COLO668 (cell line): ENCODE results near the gene BIRC2.
A peak's percentile ranks its signal among the peaks of the same experiment; 100 is the strongest.
"Not testable (repeated sequence)": the region's sequence is repeated elsewhere in the genome, so short reads cannot be mapped to it uniquely, and the experiment has no call there.

Experiments used
- DNase-seq: peaks from one replicate; lab custom pipeline; 2025; ENCODE audit not compliant: unreplicated experiment; lab: John Stamatoyannopoulos, UW

The BIRC2 gene

GRCh38 chr11:102346748-102347461, at the start of gene BIRC2:
Gene BIRC2, plus strand, starts transcription at chr11:102347214. Its CDS starts 2,641 bp downstream, at chr11:102349855.
- peak; percentile 98 for DNase-seq

- DNase-seq = not testable (repeated sequence)
Observed at GRCh38 chr11:102300837-102301236, 46.2 kb upstream of the BIRC2 start.

- DNase-seq = no peak
Observed at GRCh38 chr11:102302241-102302640, 44.8 kb upstream of the BIRC2 start.

GRCh38 chr11:102304686-102305085, 42.3 kb upstream of the BIRC2 start:
- no peak for DNase-seq

- DNase-seq = no peak
Observed at GRCh38 chr11:102305352-102306047, 41.5 kb upstream of the BIRC2 start.

GRCh38 chr11:102306048-102306597, 40.9 kb upstream of the BIRC2 start:
- peak; percentile 2 for DNase-seq

GRCh38 chr11:102306817-102307726, 39.9 kb upstream of the BIRC2 start:
- DNase-seq = no peak

- DNase-seq = no peak
Observed at GRCh38 chr11:102307727-102308038, 39.3 kb upstream of the BIRC2 start.

GRCh38 chr11:102309621-102310541, 37.1 kb upstream of the BIRC2 start:
- peak; percentile 5 for DNase-seq

- no peak for DNase-seq
Observed at GRCh38 chr11:102312667-102313066, 34.3 kb upstream of the BIRC2 start.

GRCh38 chr11:102313238-102313940, 33.6 kb upstream of the BIRC2 start:
- DNase-seq = no peak

- no peak for DNase-seq
Observed at GRCh38 chr11:102314784-102315183, 32.2 kb upstream of the BIRC2 start.

GRCh38 chr11:102316346-102316904, 30.6 kb upstream of the BIRC2 start:
- no peak for DNase-seq

- peak; percentile 96 for DNase-seq
Observed at GRCh38 chr11:102317099-102317767, 29.8 kb upstream of the BIRC2 start, which contains the start of gene BIRC3. Gene BIRC3, plus strand, starts transcription at chr11:102317484. Its CDS starts 7,026 bp downstream, at chr11:102324510.

- DNase-seq = no peak
Observed at GRCh38 chr11:102317768-102318103, 29.3 kb upstream of the BIRC2 start.

- no peak for DNase-seq
Observed at GRCh38 chr11:102318469-102318868, 28.5 kb upstream of the BIRC2 start.

GRCh38 chr11:102319544-102319943, 27.5 kb upstream of the BIRC2 start:
- no peak for DNase-seq

GRCh38 chr11:102320188-102320587, 26.8 kb upstream of the BIRC2 start:
- DNase-seq = no peak

- DNase-seq = no peak
Observed at GRCh38 chr11:102320679-102321078, 26.3 kb upstream of the BIRC2 start.
